GM18502 (cell line): ENCODE measurements around the gene PTK6.

ENCODE experiments used
- ATAC-seq: cut with Tn5 transposase; IDR thresholded peaks from one replicate; pipeline ENCODE4 v1.9.1; 2021; ENCODE audit warnings: mild to moderate bottlenecking; ENCODE audit not compliant: unreplicated experiment, poor library complexity

The PTK6 gene

DNA sequence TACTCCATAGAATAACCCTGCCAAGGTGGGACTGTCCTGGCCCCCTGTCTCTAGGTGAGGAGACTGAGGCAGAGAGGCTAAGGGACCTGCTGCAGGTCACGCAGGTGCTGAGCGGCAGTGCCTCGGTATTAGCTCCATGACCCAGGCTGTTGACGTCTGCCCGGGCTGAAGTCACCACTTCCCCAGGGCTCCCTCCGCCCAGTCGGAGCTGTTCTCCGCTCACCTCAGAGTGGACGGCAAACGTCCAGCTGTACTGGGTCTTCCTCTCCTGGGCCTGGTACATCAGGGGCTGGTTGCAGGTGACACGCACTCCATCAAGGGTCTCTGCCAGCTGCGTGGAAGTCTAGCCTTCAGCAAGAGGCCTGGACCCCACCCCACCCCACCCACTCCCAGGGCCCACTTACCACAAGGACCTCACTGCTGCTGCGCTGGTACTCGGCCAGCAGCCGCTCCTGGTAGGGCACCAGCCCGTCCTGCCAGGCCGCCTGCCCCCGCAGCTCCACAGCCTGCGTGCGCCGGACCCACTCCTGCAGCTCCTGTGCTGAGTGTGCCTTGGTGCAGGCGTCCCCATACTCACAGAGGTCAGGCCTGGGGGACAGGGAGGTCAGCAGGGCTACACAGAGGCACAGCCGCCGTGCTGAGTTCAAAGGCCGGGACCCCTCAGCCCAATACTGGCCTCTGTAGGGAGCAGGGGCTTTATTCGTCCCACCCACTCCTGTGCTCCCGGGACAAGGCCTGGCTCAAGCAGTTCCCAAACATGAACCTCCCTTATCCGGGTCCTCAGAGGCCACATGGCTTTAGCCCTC, 33.3 kb upstream of the PTK6 start:
- ATAC-seq: no peak

DNA sequence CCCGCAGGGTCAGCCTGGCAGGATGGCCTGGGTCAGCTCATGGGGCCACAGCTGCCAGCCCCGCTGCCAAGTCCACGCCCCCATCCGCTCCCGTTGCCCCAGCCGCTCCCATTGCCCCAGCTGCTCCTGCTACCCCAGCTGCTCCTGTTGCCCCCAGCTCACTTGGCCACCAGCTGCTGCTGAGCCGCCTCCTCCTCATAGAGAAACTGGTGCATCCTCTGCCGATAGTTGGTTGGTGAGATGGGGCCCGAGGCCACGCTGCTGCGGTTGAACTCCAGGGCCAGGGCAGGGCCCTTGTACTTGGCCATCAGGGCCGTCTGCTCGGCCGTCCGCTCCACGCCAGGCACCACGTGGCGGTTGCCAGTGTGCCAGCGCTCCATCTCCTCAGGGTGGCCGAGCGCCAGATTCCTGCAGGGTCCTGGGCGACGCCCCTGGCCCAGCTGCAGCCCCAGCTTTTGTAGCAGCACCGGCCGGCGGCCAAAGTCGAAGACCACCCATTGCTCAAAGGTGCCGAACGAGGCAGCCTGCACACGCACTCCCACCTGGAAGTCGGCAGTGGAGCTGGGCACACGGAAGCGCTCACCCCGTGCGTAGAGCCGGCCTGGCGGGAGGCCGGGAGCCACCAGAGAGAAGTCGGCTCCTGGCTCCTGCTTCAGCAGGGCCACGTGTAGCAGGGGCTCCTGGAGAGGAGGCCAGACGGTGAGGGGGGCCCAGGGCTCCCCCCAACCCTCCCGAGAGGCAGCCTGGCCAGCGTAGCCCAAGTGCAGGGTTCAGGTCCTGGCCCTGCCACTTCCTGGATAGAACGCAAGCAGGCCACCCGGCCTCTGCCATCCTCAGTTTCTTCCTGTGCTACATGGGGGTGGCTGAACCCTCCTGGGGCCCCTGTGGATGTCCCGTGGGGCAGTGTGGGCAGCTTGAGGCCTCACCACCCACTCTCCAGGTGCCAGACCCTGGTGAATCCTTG, 32.1 kb upstream of the PTK6 start:
- no peak for ATAC-seq

DNA sequence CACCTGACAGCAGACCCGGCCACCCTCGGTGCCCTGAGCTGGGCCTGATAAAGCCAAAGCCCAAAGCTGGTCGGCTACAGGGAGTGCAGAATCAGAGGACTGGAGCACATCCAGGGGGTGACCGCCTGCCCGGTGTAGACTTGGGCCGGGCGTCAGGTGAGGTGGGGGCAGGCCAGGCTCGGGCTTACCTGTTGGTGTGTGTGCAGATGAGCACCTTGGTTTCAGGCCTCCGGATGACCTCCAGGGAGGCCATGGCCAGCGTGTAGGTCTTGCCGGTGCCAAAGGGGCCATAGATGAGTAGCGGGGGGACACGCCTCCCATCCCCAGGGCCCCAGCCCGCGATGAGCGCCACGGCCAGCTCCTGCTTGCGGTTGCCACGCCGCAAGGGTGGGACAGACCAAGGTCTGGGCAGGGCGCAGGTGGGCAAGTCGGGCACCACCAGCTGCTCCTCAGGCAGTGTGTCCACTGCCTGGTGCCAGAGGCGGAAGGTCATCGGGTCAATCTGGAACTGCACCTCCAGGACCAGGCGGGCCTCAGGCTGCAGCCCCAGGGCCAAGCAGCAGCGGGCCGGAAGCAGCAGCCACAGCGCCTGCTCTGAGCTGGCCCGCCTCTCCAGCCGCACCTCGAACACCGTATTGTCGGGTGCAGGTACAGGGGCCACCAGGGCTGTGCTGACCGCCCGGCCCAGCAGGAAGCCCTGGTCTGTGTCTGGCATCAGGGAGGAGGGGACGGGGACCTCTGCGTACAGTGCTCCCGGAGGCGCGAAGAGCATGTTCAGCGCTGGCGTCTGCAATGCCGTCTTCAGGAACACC, 31.2 kb upstream of the PTK6 start:
- ATAC-seq: peak; percentile 28

DNA sequence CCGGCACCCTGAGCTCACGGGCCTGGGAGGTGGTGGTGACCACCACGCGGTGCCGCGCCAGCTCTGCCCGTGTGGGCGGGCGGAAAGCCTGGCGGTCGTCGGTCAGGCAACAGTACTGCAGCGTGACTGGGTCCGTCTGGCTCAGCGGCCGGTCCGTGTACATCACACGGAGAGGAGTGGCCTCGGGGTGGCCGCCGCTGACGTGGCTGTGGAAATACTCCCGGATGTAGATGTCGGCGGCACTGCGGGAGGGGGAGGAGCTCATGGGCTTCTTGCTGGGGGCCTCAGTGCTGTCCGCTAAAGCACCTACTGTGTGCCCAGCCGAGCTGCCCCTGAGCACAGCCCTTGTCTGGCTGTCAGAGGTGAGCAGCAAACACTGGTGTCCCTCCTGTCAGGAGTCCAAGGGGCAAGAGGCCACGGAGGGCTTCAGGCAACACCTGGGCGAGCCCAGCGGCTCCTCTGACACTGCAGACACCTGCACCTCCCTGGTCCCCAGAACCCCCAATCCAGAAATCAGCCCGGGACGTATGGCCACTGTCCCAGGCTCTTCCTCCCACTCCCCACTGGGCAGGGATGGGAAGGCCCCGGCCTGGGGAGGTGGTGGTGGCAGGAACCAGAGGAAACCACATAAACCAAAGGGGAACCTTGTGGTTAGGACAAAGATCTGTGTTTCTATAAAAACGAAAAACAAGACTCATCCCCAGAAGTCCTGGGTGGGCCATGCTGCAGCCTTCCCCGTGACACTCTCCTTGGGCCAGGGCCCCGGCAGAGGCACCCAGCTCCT, 30.4 kb upstream of the PTK6 start:
- ATAC-seq: peak; percentile 72

DNA sequence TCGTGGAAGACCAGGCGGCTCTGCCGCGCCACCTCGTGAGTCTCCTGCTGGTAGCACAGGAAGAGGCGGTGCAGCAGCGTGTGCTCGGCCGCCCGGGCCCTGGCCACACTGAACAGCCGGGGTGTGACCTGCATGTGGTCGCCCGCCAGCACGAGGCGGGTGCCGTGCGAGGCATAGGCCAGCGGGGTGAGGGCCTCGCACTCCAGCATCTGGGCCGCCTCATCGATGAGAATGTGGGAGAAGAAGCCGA, 29.9 kb upstream of the PTK6 start:
- no peak for ATAC-seq

DNA sequence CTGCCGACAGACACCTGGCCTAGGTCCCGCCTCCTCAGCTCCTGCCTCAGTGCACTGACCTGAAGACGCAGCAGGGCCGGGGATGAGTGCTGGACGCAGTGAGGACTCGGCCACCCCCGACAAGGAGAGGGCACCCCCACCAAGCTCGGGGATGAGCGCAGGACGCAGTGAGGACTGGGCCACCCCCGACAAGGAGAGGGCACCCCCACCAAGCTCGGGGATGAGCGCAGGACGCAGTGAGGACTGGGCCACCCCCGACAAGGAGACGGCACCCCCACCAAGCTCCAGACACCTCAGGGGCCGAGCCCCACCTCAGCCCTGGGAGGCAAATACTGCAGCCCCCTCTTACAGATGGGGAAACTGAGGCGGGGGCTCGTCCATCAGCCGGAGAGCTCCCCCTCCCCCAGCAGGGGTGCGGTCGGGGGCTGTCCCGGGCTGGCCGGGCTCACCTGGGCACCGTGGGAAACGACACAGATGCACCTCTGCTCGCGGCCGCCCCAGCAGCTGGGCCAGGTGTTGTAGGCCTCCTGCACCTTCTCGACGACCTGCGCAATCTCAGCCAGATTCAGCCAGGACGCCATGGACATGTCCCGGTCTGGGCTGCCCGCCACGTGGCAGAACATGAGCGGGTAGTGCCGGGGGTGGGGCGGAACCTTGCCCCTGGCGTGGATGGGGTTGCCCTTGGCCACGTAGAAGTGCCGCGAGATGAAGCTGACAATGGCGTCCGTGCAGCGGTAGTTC, 29.4 kb upstream of the PTK6 start:
- ATAC-seq: no peak

DNA sequence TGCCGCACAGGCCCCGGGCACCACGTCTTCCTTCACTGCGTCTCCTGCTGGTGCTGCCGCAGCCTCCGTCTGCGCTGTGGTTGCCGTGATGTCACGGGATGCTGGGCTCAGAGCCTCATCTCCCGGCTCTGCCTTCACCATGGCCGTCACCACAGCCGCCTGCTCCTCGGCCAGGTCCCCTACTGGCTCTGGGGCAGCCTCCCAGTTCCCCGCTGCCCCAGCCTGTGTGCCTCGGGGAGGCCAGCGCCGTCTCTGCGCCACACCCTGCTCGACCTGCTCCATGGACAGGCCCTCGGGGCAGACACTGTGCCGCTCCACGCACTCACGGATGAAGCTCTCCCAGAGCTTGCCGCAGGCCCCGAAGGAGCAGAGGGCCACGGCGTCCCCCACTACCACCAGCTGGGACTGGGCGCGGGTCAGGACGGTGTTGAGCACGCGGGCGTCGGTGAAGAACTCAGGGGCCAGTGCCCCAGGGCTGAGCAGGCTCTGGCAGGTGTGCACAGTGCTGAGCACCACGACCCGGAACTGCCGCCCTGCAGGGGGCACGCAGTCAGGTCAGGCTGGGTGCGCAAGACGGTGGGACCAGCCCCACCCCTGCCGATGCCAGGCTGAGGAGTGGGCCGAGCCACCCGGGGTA, 28.6 kb upstream of the PTK6 start:
- no peak for ATAC-seq

DNA sequence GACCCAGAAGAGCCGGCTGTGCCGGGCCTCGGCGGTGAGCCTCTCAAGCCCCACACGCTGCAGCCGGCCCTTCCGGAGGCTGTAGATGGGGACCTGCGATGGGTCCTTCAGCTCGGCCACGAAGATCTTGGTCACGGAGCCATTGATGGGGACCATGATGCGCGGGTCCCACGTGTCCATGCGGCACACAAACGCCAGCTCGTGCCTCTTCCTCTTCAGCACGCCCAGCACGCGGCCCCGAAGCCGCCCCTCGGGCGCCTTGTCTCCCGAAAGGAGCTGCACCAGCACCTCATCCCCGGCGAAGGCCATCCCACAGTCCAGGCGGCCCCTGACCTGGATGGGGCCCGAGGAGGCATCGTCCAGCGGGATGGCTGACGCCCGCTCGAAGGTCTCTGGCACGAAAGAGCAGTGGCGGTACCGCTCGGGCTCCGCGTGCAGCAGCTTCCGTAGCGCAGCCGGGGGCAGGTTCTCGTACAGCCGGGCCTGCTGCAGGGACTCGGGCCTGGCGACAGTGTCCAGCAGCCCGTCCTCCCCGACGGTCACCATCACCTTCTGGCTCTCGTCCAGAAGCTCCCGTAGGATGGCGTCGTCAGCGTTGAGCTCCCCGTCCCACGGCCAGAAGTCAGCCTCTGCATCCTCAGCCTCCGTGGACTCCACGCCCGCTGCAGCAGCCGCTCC, 28.0 kb upstream of the PTK6 start:
- ATAC-seq: no peak

DNA sequence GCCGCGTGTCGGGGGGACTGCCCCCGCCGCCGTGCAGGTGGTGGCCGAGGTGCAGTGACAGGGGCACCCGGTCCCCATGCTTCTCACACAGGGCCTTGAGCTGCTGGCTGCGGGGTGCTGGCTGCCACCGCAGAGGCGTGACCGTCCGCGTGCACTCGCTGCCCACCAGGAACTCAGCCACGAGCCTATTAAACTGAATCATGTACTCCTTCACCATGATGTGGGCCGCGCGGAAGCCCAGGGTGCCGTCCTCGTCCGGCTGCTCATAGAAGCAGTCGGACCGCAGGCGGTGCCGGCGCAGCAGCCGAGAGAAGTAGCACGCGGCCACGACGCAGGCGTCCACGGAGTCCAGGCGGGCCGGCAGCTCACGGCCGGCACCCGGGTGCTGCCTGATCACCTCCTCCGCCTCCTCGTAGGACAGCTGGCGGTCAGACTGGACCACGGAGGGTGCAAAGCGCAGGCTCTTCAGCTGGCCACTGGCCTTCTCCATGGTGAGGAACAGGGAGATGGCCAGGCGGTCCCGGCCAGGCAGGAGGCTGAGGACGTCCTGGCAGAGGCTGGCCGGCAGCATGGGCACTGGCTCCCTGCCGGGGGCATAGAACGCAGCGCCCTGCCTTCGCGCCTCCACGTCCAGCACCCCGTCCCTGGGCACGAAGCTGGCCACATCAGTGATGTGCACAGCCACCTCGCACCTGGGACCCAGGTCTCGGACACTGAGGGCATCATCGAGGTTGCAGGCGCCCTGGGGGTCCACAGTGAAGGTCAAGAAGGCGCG, 27.0 kb upstream of the PTK6 start:
- no peak for ATAC-seq

DNA sequence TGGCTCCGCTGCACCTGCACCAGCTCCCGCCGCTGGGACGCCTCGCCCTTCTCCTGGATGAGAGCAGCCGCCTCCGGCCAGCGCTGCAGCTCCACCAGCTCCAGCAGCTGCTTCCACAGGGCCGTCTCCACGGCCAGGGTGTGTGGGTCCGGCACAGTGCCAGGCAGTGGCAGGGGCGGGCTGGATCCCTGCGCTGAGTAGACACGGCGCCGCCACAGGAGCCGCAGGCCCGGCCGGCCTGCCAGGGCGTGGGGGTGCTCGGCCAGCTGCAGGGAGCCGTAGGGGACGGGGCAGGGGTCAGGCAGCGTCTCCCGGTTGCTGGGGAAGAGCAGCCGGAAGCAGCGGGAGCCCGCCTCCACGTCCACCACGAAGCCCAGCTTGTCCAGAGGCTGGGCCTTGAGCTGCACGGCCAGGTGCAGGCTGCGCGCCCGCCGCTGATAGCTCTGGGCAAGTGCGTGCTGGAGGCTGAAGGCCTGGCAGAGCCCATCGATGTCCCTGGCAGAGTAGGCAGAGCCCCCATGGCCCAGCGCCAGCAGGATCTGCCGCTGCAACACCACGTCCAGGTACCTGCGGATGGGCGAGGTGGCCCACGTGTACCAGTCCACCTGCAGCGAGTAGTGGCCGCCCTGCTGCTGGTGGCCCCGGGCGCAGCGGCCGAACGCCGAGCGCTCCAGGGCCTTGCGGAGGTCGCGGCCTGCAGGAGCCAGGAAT, 26.2 kb upstream of the PTK6 start:
- no peak for ATAC-seq

DNA sequence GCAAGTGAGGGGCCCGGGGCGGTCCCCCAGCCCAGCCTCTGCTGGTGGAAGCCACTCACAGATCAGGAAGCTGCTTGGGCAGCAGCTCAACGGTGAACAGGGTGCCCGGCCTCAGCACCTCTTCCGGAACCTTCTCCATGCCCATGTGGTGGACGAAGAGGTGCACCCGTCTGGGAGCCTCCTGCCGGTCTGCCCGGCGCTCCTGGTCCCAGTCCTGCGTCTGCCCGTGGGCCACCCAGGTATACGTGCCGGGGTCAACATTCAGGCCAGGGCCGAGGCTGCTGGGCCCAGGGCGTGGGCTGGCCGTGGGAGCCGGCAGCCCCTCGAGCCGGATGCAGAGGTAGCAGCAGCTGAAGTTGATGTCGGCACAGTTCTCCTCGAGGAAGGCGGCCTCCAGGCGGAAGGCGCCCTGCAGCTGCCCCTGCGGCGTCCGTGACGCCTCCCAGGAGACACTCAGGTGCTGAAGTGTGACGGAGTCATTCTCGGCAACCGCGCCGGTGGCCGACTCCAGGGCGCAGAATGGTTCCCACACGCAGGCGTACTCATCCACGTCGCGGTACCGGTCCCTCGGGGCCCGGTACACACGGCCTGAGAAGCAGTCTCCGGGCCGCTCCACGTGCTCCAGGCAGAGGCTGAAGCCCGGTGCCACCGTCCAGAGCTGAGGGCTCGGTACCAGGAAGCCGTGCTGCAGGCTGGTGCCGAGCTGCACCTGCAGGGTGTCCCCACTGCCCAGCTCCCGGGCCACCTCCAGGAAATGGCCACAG, 25.5 kb upstream of the PTK6 start:
- no peak for ATAC-seq

DNA sequence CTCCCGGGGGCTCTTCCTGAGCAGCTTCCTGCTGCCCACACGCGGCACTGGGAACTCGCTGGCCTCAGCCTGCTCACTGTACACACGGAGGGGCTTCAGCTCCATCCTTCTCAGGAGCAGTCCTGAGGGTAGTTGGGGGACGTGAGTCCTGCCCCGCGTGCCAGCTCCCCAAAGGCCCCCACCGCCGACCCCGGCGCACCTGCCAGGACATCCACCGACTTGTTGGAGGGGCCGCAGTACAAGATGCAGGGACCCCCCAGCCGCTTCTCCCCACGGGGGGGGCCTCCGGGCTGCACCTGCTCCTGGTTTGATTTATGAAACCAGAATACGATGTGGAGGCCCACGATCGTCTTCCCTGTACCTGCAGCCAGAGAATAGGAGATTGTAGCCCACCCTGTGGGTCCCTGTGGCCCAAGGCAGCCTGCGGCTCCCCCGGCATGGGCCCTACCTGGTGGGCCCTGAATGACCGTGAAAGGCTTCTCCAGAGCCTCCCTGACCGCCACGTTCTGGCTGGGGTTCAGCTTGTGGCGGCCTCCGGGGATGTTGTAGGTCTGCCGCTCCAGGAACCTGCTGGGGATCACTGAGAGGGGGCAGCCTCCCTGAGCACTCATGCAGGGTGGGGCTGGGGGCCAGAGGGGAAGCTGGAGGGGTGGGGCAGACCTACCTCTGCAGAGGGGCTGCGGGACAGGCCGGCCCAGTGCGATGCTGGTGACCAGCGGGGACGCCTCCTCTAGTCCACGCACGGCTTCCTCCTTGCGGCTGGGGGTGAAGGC, 24.6 kb upstream of the PTK6 start:
- no peak for ATAC-seq

DNA sequence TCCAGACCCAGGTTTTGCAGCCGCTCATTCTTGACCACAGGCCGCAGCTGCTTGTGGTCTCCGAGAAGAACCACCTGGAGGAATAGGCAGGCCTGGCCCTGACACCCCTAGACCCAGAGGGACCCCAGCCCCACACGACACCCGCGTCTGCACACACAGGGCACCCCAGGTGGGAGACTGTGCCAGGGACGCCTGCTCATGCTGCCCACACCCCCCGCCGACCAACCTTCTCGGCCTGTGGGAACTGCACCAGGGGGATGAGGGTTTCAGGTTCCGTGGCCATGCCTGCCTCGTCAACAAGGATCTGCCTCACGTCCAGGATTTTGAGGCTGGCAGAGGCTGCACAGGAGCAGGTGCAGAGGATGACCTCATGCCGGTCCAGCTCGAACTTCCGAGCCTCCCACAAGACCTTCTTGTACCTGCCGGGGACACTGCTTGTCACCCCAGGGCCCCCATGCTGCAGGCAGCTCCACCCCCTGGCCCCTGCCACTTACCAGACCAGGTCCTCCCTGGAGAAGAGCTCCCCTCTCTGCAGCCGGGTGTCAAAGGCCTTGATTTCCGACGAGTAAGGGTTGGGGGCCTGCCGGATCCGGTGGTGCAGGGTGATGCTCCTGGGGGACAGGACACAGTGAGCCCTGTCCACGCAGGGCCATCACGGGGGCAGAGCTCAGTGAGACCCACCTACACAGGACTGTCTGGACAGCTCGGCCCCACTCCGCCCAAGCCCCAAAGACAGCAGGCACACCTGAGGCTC, 23.9 kb upstream of the PTK6 start:
- ATAC-seq: no peak

DNA sequence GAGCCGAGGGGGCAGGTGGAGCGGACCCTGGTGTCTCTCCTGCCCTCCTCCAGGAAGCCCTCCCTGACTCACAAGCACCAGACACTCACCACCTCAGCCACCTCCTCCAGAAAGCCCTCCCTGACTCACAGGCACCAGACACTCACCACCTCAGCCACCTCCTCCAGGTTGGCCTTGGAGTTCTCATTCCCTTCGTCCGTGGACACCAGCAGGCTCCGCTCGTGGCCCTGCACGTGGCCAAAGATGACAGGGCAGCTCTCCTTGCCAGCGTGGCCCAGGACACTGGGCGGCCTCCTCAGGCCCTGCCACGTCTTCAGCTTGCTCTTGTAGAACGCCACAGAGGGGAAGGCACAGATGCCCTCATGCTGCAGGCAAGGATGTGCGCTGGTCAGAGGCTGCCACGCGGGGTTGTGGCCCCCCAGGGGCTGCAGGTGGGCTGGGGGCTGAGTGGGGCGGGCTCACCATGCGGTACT, 23.2 kb upstream of the PTK6 start:
- no peak for ATAC-seq
